H1 (cell line): ENCODE measurements around the gene GRID1. TPM values are rescaled to one million over a fixed set of nuclear protein-coding genes. Genes with fewer than 3 reads are reported as not detected.

ENCODE experiments used
- CTCF ChIA-PET: fragments of 300-600 bp; sonication (Branson Sonifier 250); formaldehyde crosslinking; loops from one replicate; lab custom pipeline; 2021; ENCODE audit not compliant: partially characterized antibody; lab: Charles Lee
- POLR2A ChIA-PET: fragments of 300-600 bp; sonication (Branson Sonifier 250); formaldehyde crosslinking; loops from one replicate; lab custom pipeline; 2021; ENCODE audit warnings: inconsistent platforms; ENCODE audit not compliant: partially characterized antibody; lab: Charles Lee
- DNase-seq, 2 experiments: peaks; one replicate each; pipeline versions ENCODE4 v3.0.0 to v3.0.0-alpha.2; 2010 to 2022; ENCODE audit warnings: low spot score in 2 of 2, low read depth in 1 of 2, mixed read lengths in 1 of 2
- FAIRE-seq: peaks from 2 replicates; lab custom pipeline; 2011; peaks lifted over from hg19 to GRCh38; lab: Jason Lieb, UNC
- H2AFZ ChIP-seq: 2 replicates; pipeline ENCODE4 v1.8.1; 2012; ENCODE audit warnings: low read length, inconsistent platforms
- H2AK5ac ChIP-seq: 2 replicates; pipeline ENCODE4 v1.6.1; 2013; ENCODE audit warnings: low read depth, low read length
- H2BK120ac ChIP-seq: replicated peaks from 2 replicates; pipeline ENCODE3; 2013; ENCODE audit warnings: low read depth, low read length, inconsistent platforms
- H2BK12ac ChIP-seq: 2 replicates; pipeline ENCODE4 v1.6.1; 2013; ENCODE audit warnings: low read depth, low read length
- H2BK15ac ChIP-seq: 2 replicates; pipeline ENCODE4 v1.6.1; 2013; ENCODE audit warnings: low read length
- H2BK20ac ChIP-seq: 2 replicates; pipeline ENCODE4 v1.6.1; 2013; ENCODE audit warnings: low read length
- H2BK5ac ChIP-seq: 2 replicates; pipeline ENCODE4 v1.6.1; 2013; ENCODE audit warnings: low read depth, low read length
- H3K14ac ChIP-seq: 2 replicates; pipeline ENCODE4 v1.6.1; 2013; ENCODE audit warnings: inconsistent platforms; ENCODE audit not compliant: insufficient read length
- H3K18ac ChIP-seq: 2 replicates; pipeline ENCODE4 v1.6.1; 2013; ENCODE audit warnings: low read length; ENCODE audit errors: extremely low read depth
- H3K23ac ChIP-seq: 2 replicates; pipeline ENCODE4 v1.6.1; 2013; ENCODE audit warnings: inconsistent platforms; ENCODE audit not compliant: insufficient read length
- H3K23me2 ChIP-seq: 2 replicates; pipeline ENCODE4 v1.6.1; 2013; ENCODE audit warnings: low read depth, low read length
- H3K27ac ChIP-seq: 2 replicates; pipeline ENCODE4 v1.6.1; 2011; ENCODE audit warnings: low read depth, low read length, inconsistent platforms
- H3K27me3 ChIP-seq, 4 experiments: replicated peaks in 1 of 4; 1 replicate in 1 of 4; 2 replicates in 3 of 4; pipeline versions ENCODE4 v1.6.1 to v1.8.1; 2011 to 2013; ENCODE audit warnings: low read length in 3 of 4, mild to moderate bottlenecking in 3 of 4, inconsistent platforms in 2 of 4, mixed read lengths in 2 of 4, moderate library complexity in 1 of 4; ENCODE audit not compliant: control insufficient read depth in 3 of 4, insufficient read depth in 3 of 4; ENCODE audit errors: extremely low read depth in 1 of 4
- H3K36me3 ChIP-seq, 4 experiments: 2 replicates each; pipeline versions ENCODE4 v1.6.1 to v1.8.1; 2011 to 2013; ENCODE audit warnings: mild to moderate bottlenecking in 4 of 4, low read length in 3 of 4, moderate library complexity in 2 of 4, control low read depth in 1 of 4, inconsistent platforms in 1 of 4; ENCODE audit not compliant: insufficient read depth in 4 of 4, control insufficient read depth in 2 of 4
- H3K4ac ChIP-seq: replicated peaks from 2 replicates; pipeline ENCODE3; 2013; ENCODE audit warnings: low read length, low read depth, mixed read lengths, inconsistent platforms; ENCODE audit not compliant: insufficient read length
- H3K4me1 ChIP-seq, 4 experiments: replicated peaks in 1 of 4; 1 replicate in 1 of 4; 2 replicates in 3 of 4; pipeline versions ENCODE4 v1.6.1 to v1.8.1; 2011 to 2013; ENCODE audit warnings: low read length in 3 of 4, inconsistent platforms in 2 of 4, mixed read lengths in 1 of 4; ENCODE audit not compliant: insufficient read depth in 4 of 4, control insufficient read depth in 3 of 4
- H3K4me2 ChIP-seq, 2 experiments: 2 replicates each; pipeline versions ENCODE4 v1.6.1 to v1.8.1; 2011 to 2013; ENCODE audit warnings: low read depth in 2 of 2, low read length in 2 of 2, control low read depth in 1 of 2, inconsistent platforms in 1 of 2, mild to moderate bottlenecking in 1 of 2; ENCODE audit not compliant: insufficient read depth in 1 of 2
- H3K4me3 ChIP-seq, 4 experiments: fragments of 200-600, 300-600 bp in 1 of 4; sonication (generic), shearing (Covaris generic), sonication (Bioruptor Twin) in 1 of 4; 2 replicates each; pipeline versions ENCODE4 v1.5.1 to v1.8.1; 2011 to 2016; ENCODE audit warnings: low read length in 4 of 4, low read depth in 3 of 4, control low read depth in 2 of 4, inconsistent platforms in 2 of 4, mild to moderate bottlenecking in 2 of 4, mixed read lengths in 1 of 4, moderate library complexity in 1 of 4; ENCODE audit not compliant: insufficient read depth in 2 of 4; ENCODE audit errors: extremely low read depth in 1 of 4
- H3K56ac ChIP-seq: replicated peaks from 2 replicates; pipeline ENCODE3; 2013; ENCODE audit warnings: low read depth, mild to moderate bottlenecking, mixed read lengths, low read length, inconsistent platforms; ENCODE audit not compliant: insufficient read length
- H3K79me1 ChIP-seq: 2 replicates; pipeline ENCODE4 v1.6.1; 2013; ENCODE audit warnings: low read depth, low read length, control low read depth
- H3K79me2 ChIP-seq, 2 experiments: 2 replicates each; pipeline versions ENCODE4 v1.6.1 to v1.8.1; 2012 to 2013; ENCODE audit warnings: low read length in 2 of 2, mild to moderate bottlenecking in 2 of 2, inconsistent platforms in 1 of 2; ENCODE audit not compliant: insufficient read depth in 2 of 2, control insufficient read depth in 1 of 2
- H3K9ac ChIP-seq, 4 experiments: replicated peaks in 1 of 4; 1 replicate in 1 of 4; 2 replicates in 3 of 4; pipeline versions ENCODE4 v1.6.1 to v1.8.1; 2011 to 2013; ENCODE audit warnings: low read depth in 3 of 4, low read length in 3 of 4, control low read depth in 2 of 4, mild to moderate bottlenecking in 2 of 4, moderate library complexity in 2 of 4, inconsistent platforms in 1 of 4; ENCODE audit errors: extremely low read depth in 1 of 4
- H3K9me3 ChIP-seq, 2 experiments: 2 replicates each; pipeline versions ENCODE4 v1.6.1 to v1.8.1; 2012 to 2013; ENCODE audit warnings: mild to moderate bottlenecking in 2 of 2, moderate library complexity in 2 of 2, control low read depth in 1 of 2, inconsistent platforms in 1 of 2, low read depth in 1 of 2, low read length in 1 of 2, mixed read lengths in 1 of 2; ENCODE audit not compliant: insufficient read depth in 2 of 2
- H4K20me1 ChIP-seq, 2 experiments: replicated peaks in 1 of 2; 2 replicates each; pipeline versions ENCODE3 to v1.8.1; 2011 to 2013; ENCODE audit warnings: inconsistent platforms in 2 of 2, low read length in 2 of 2, mild to moderate bottlenecking in 1 of 2; ENCODE audit not compliant: insufficient read depth in 2 of 2, control insufficient read depth in 1 of 2
- H4K5ac ChIP-seq: 2 replicates; pipeline ENCODE4 v1.6.1; 2013; ENCODE audit warnings: low read length, low read depth, mixed read lengths, inconsistent platforms; ENCODE audit not compliant: insufficient read length
- H4K8ac ChIP-seq: 2 replicates; pipeline ENCODE4 v1.8.0; 2013; ENCODE audit warnings: mild to moderate bottlenecking, moderate library complexity, low read length, inconsistent platforms; ENCODE audit not compliant: insufficient read depth; ENCODE audit errors: extremely low read depth
- H4K91ac ChIP-seq: replicated peaks from 2 replicates; pipeline ENCODE3; 2013; ENCODE audit warnings: low read length, mixed read lengths, inconsistent platforms; ENCODE audit not compliant: insufficient read length
- CEBPB ChIP-seq: IDR thresholded peaks from 2 replicates; pipeline ENCODE4 v1.6.1; 2012; ENCODE audit warnings: low read depth, low read length
- MAX ChIP-seq: IDR thresholded peaks from 2 replicates; pipeline ENCODE4 v1.6.1; 2012; ENCODE audit warnings: inconsistent platforms
- NRF1 ChIP-seq: IDR thresholded peaks from 2 replicates; pipeline ENCODE4 v1.6.1; 2011; ENCODE audit warnings: mild to moderate bottlenecking, low read depth, low read length, improper control_type of control experiment
- polyA plus RNA-seq, 7 experiments: library from polyadenylated mRNA; depleted of rRNA in 3 of 7; stranded (reverse) in 5 of 7; unstranded in 2 of 7; fragments of >200 nt in 5 of 7; fragments of 200-250 nt in 2 of 7; gene quantifications; 1 replicate in 5 of 7; 2 replicates in 1 of 7; 4 replicates in 1 of 7; pipeline versions ENCODE4 v1.2.1 to v1.2.3, GENCODE V29; 2011 to 2013; ENCODE audit warnings: missing spikeins in 2 of 7, mixed read lengths in 2 of 7
- total RNA-seq: library from RNA; stranded (reverse); fragmentation: NEBNext Ultra II Directional; extraction: Animal tissue kit (Norgen Biotek cat#: 25700); gene quantifications from 2 replicates; pipeline ENCODE4 v1.2.1, GENCODE V29; 2021
- TF ChIP-seq, protein P1 (sequence below): IDR thresholded peaks from 2 replicates; pipeline ENCODE4 v1.6.1; 2011; ENCODE audit warnings: low read length, improper control_type of control experiment
- TF ChIP-seq, protein P2 (sequence below): IDR thresholded peaks from 2 replicates; pipeline ENCODE4 v1.6.1; 2011; ENCODE audit warnings: low read depth, mild to moderate bottlenecking, low read length; ENCODE audit not compliant: insufficient read depth

Gene GRID1
- total and polyA plus RNA-seq, 2 of the 8 experiments (the other 6 are each of a cell fraction or from before 2014, with no cell fraction given), result 0.22 to 0.30 TPM

DNA sequence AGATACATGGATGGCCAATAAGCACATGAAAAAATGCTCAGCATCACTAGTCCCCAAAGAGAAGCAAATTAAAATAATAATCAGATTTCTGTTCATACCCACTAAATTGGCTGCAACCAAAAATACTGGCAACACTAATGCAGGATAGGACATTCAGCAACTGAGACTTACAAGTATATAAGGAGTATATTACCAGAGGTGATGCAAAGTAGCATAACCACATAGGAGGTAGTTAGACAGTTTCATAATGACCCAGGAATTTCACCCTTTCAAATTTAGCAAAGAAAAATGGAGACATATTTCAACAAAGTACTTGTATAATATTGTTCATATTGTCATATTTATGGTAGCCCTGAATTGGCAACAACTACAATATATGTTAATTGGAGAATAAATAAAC lies 727.8 kb downstream of the GRID1 start:
- H2AK5ac ChIP-seq, result no peak overlapping the region
- H3K18ac ChIP-seq, result no peak overlapping the region
- no peak overlapping the region for H3K4me3 ChIP-seq
- H2BK20ac ChIP-seq, result no peak overlapping the region
- TF ChIP-seq, protein P1, sequence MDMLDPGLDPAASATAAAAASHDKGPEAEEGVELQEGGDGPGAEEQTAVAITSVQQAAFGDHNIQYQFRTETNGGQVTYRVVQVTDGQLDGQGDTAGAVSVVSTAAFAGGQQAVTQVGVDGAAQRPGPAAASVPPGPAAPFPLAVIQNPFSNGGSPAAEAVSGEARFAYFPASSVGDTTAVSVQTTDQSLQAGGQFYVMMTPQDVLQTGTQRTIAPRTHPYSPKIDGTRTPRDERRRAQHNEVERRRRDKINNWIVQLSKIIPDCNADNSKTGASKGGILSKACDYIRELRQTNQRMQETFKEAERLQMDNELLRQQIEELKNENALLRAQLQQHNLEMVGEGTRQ, result no peak
- TF ChIP-seq, protein P2, sequence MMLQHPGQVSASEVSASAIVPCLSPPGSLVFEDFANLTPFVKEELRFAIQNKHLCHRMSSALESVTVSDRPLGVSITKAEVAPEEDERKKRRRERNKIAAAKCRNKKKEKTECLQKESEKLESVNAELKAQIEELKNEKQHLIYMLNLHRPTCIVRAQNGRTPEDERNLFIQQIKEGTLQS, result no peak
- no peak for TF ChIP-seq CEBPB
- TF ChIP-seq NRF1, result no peak
- TF ChIP-seq MAX, result no peak
- TF ChIP-seq, all 59 proteins: peak for 0
- FAIRE-seq (no peak), DNase-seq (no peak)
- H3K27me3 ChIP-seq, result no peaks in the 10 kb centered on the region
- H3K27ac ChIP-seq, result no peak overlapping the region
- H3K36me3 ChIP-seq, result no peaks in the 10 kb centered on the region
- H2BK5ac ChIP-seq, result no peak overlapping the region
- POLR2A ChIA-PET, result no interaction called here
- no peaks in the 10 kb centered on the region for H3K9me3 ChIP-seq
- no peak overlapping the region for H3K4me2 ChIP-seq
- no peaks in the 10 kb centered on the region for H3K79me1 ChIP-seq
- H2BK120ac ChIP-seq, result no peak overlapping the region
- H4K8ac ChIP-seq, result no peak overlapping the region
- H3K9ac ChIP-seq, result no peak overlapping the region
- H3K79me2 ChIP-seq, result no peaks in the 10 kb centered on the region
- H4K91ac ChIP-seq, result no peak overlapping the region
- no peaks in the 10 kb centered on the region for H3K4me1 ChIP-seq
- H3K4ac ChIP-seq, result no peak overlapping the region
- H3K23ac ChIP-seq, result no peak overlapping the region
- CTCF ChIA-PET, result no interaction called here
- H4K5ac ChIP-seq, result no peak overlapping the region
- no peak overlapping the region for H3K14ac ChIP-seq
- no peak overlapping the region for H2BK12ac ChIP-seq
- H2AFZ ChIP-seq, result no peak overlapping the region
- H2BK15ac ChIP-seq, result no peak overlapping the region
- no peak overlapping the region for H3K56ac ChIP-seq
- H3K23me2 ChIP-seq, result no peaks in the 10 kb centered on the region
- H4K20me1 ChIP-seq, result no peaks in the 10 kb centered on the region
